GM23338 (cell line): ENCODE results near the gene C12orf54. TPM values are rescaled to one million over a fixed set of nuclear protein-coding genes. Genes with fewer than 3 reads are reported as not detected.

Experiments used
- ATAC-seq: fragments of 200-7000 bp; cut with Tn5 transposase; 3 replicates; pipeline ENCODE4 v1.9.1; 2020
- DNase-seq: peaks from one replicate; pipeline ENCODE4 v3.0.0-alpha.2; 2015; ENCODE audit warnings: low spot score
- H2AFZ ChIP-seq: fragments of 200-600 bp; sonication (generic); 2 replicates; pipeline ENCODE4 v1.8.0; 2016; ENCODE audit warnings: antibody characterized with exemption, mild to moderate bottlenecking, moderate library complexity
- H3F3A ChIP-seq: fragments of 200-600 bp; sonication (generic); replicated peaks from 2 replicates; pipeline ENCODE4 v1.8.0; 2017; ENCODE audit warnings: antibody characterized with exemption, mixed run types, low read depth
- H3K27ac ChIP-seq: fragments of 200-600 bp; sonication (generic); 2 replicates; pipeline ENCODE4 v1.6.1; 2016; ENCODE audit warnings: low read depth
- H3K27me3 ChIP-seq: fragments of 200-600 bp; sonication (generic); 2 replicates; pipeline ENCODE4 v1.8.0; 2016; ENCODE audit warnings: mild to moderate bottlenecking, mixed run types, moderate library complexity; ENCODE audit not compliant: insufficient read depth
- H3K36me3 ChIP-seq: fragments of 200-600 bp; sonication (generic); 2 replicates; pipeline ENCODE4 v1.8.0; 2016; ENCODE audit warnings: mild to moderate bottlenecking; ENCODE audit not compliant: insufficient read depth
- H3K4me1 ChIP-seq: fragments of 200-600 bp; sonication (generic); 2 replicates; pipeline ENCODE4 v1.8.0; 2016; ENCODE audit warnings: mild to moderate bottlenecking, moderate library complexity; ENCODE audit not compliant: insufficient read depth
- H3K4me2 ChIP-seq: fragments of 200-600 bp; sonication (generic); 2 replicates; pipeline ENCODE4 v1.7.1; 2017; ENCODE audit warnings: mixed run types
- H3K4me3 ChIP-seq: fragments of 200-600 bp; sonication (generic); 2 replicates; pipeline ENCODE4 v1.6.1; 2016; ENCODE audit warnings: mixed run types
- H3K79me2 ChIP-seq: fragments of 200-600 bp; sonication (generic); replicated peaks from 2 replicates; pipeline ENCODE4 v1.8.0; 2017; ENCODE audit warnings: mild to moderate bottlenecking; ENCODE audit not compliant: insufficient read depth
- H3K9me2 ChIP-seq: fragments of 200-600 bp; sonication (generic); 2 replicates; pipeline ENCODE4 v1.8.0; 2017; ENCODE audit not compliant: insufficient read depth
- H4K20me1 ChIP-seq: fragments of 200-600 bp; sonication (generic); replicated peaks from 2 replicates; pipeline ENCODE4 v1.8.0; 2017; ENCODE audit warnings: mild to moderate bottlenecking; ENCODE audit not compliant: insufficient read depth
- H3K27ac Mint-ChIP-seq: 2 replicates; pipeline ENCODE4 v1.8.0; 2020; ENCODE audit warnings: inconsistent platforms, mild to moderate bottlenecking, moderate library complexity, mixed read lengths
- H3K27me3 Mint-ChIP-seq: 3 replicates; pipeline ENCODE4 v1.8.0; 2022; ENCODE audit warnings: low read depth, mild to moderate bottlenecking, moderate library complexity, mixed read lengths, inconsistent platforms; ENCODE audit not compliant: insufficient read depth, poor library complexity
- H3K36me3 Mint-ChIP-seq: 3 replicates; pipeline ENCODE4 v1.8.0; 2021; ENCODE audit warnings: low read depth, mild to moderate bottlenecking, inconsistent platforms, moderate library complexity, mixed read lengths
- H3K4me1 Mint-ChIP-seq: 3 replicates; pipeline ENCODE4 v1.8.0; 2020; ENCODE audit warnings: mild to moderate bottlenecking, inconsistent platforms, mixed read lengths
- H3K4me3 Mint-ChIP-seq: 3 replicates; pipeline ENCODE4 v1.8.0; 2021; ENCODE audit warnings: moderate library complexity, mild to moderate bottlenecking, inconsistent platforms, mixed read lengths
- H3K9me3 Mint-ChIP-seq: 3 replicates; pipeline ENCODE4 v1.8.0; 2020; ENCODE audit warnings: moderate library complexity, mild to moderate bottlenecking, inconsistent platforms, mixed read lengths
- CREB1 ChIP-seq: fragments of 250-450 bp; sonication (Bioruptor Pico); IDR thresholded peaks from 2 replicates; pipeline ENCODE4 v1.5.0; 2020; ENCODE audit warnings: low read depth, mild to moderate bottlenecking, moderate library complexity
- CTCF ChIP-seq, 2 experiments: fragments of 200-600 bp in 1 of 2; sonication (generic) in 1 of 2; conservative IDR thresholded peaks; 2 replicates each; pipeline versions ENCODE4 v1.5.1 to v1.6.1; 2016 to 2017; ENCODE audit warnings: antibody characterized with exemption in 2 of 2, low read depth in 2 of 2, mild to moderate bottlenecking in 2 of 2, moderate library complexity in 1 of 2
- ETS1 ChIP-seq: IDR thresholded peaks from 2 replicates; pipeline ENCODE4 v1.6.1; 2016; ENCODE audit warnings: antibody characterized with exemption
- EZH2 ChIP-seq: fragments of 200-600 bp; sonication (generic); IDR thresholded peaks from one replicate; pipeline ENCODE4 v1.8.0; 2017; ENCODE audit warnings: antibody characterized with exemption, mild to moderate bottlenecking, low read depth; ENCODE audit not compliant: unreplicated experiment
- NANOG ChIP-seq: IDR thresholded peaks from 2 replicates; pipeline ENCODE4 v1.6.1; 2016; ENCODE audit warnings: antibody characterized with exemption, borderline replicate concordance
- POLR2AphosphoS5 ChIP-seq: IDR thresholded peaks from 2 replicates; pipeline ENCODE4 v1.6.1; 2016; ENCODE audit warnings: antibody characterized with exemption, low read depth
- STAT1 ChIP-seq: IDR thresholded peaks from one replicate; pipeline ENCODE4 v1.6.1; 2016; ENCODE audit warnings: antibody characterized with exemption; ENCODE audit not compliant: unreplicated experiment
- ZNF114 ChIP-seq: fragments of 250-450 bp; sonication (Bioruptor Pico); IDR thresholded peaks from 2 replicates; pipeline ENCODE4 v1.5.0; 2020; ENCODE audit warnings: mild to moderate bottlenecking, moderate library complexity
- ZNF462 ChIP-seq: fragments of 250-450 bp; sonication (Bioruptor Pico); IDR thresholded peaks from 2 replicates; pipeline ENCODE4 v1.5.0; 2020; ENCODE audit warnings: mild to moderate bottlenecking, moderate library complexity
- polyA plus RNA-seq: library from polyadenylated mRNA; unstranded; fragments of >200 nt; fragmentation: Nextera tagmentation; extraction: Ambion mirVana; gene quantifications from 2 replicates; pipeline ENCODE4 v1.2.1, GENCODE V29; 2016
- total RNA-seq: library from RNA; depleted of rRNA; stranded (reverse); fragments of >200 nt; shearing (Covaris generic); gene quantifications from 2 replicates; pipeline ENCODE4 v1.2.3, GENCODE V29; 2014

The C12orf54 gene
- total and polyA plus RNA-seq, 2 experiments from 2014 or later: not detected

GRCh38 chr12:48542300-48542928, 60.1 kb downstream of the C12orf54 start:
- no peaks in the 10 kb centered on the region for H3K27me3 Mint-ChIP-seq
- Histone ChIP-seq H3K4me2 (no peak overlapping the region), H3K4me3 (no peak overlapping the region), H3K79me2 (no peaks in the 10 kb centered on the region), H3K4me1 (no peaks in the 10 kb centered on the region), H3K36me3 (no peaks in the 10 kb centered on the region), H3K27me3 (no peaks in the 10 kb centered on the region), H2AFZ (peak overlapping the region; percentile 15; the same call in 1 of the 2 replicates), H3K9me2 (no peaks in the 10 kb centered on the region), H4K20me1 (no peaks in the 10 kb centered on the region), H3K27ac (no peak overlapping the region), H3F3A (no peaks in the 10 kb centered on the region)
- H3K36me3 Mint-ChIP-seq: no peaks in the 10 kb centered on the region
- peak; percentile 75 for DNase-seq
- H3K27ac Mint-ChIP-seq: no peak overlapping the region
- no peak overlapping the region for H3K4me3 Mint-ChIP-seq
- no peaks in the 10 kb centered on the region for H3K9me3 Mint-ChIP-seq
- TF ChIP-seq CTCF (conservative IDR thresholded peaks at IDR 0.05; ENCODE audit: low read depth in 2 of 2) (peak; percentile 90 to 92), CREB1 (no peak)
- no peaks in the 10 kb centered on the region for H3K4me1 Mint-ChIP-seq
- ATAC-seq: peak; percentile 91

GRCh38 chr12:48545833-48546469, 63.7 kb downstream of the C12orf54 start:
- H3K79me2 ChIP-seq: no peaks in the 10 kb centered on the region
- H3K4me1 ChIP-seq: no peaks in the 10 kb centered on the region
- Mint-ChIP-seq H3K4me3 (no peak overlapping the region), H3K27ac (no peak overlapping the region), H3K4me1 (no peaks in the 10 kb centered on the region), H3K9me3 (peaks cover 20% of the 10 kb centered on the region), H3K27me3 (no peaks in the 10 kb centered on the region), H3K36me3 (no peaks in the 10 kb centered on the region)
- H2AFZ ChIP-seq: no peak overlapping the region
- H3K27ac ChIP-seq: no peak overlapping the region
- no peaks in the 10 kb centered on the region for H3K9me2 ChIP-seq
- no peaks in the 10 kb centered on the region for H3F3A ChIP-seq
- H3K4me3 ChIP-seq: no peak overlapping the region
- ATAC-seq (no peak), DNase-seq (no peak)
- no peaks in the 10 kb centered on the region for H3K27me3 ChIP-seq
- no peak overlapping the region for H3K4me2 ChIP-seq
- H4K20me1 ChIP-seq: no peaks in the 10 kb centered on the region
- no peaks in the 10 kb centered on the region for H3K36me3 ChIP-seq
- TF ChIP-seq STAT1 (no peak), ZNF462 (CRISPR knock-in tag) (no peak), EZH2 (no peak), POLR2AphosphoS5 (no peak), NANOG (no peak), ETS1 (no peak), CTCF (conservative IDR thresholded peaks at IDR 0.05; ENCODE audit: low read depth in 2 of 2) (no peak), ZNF114 (CRISPR knock-in tag) (no peak)
